RKO (cell line): ENCODE results near the gene ACOT7.
"Not testable (repeated sequence)": the region's sequence is repeated elsewhere in the genome, so short reads cannot be mapped to it uniquely, and the experiment has no call there.

Experiments
- DNase-seq: peaks from one replicate; pipeline ENCODE4 v3.0.0-alpha.2; 2016; ENCODE audit warnings: low spot score

Gene ACOT7

GRCh38 chr1:6310116-6310848 is 83.3 kb downstream of the ACOT7 start:
- no peak for DNase-seq

DNA sequence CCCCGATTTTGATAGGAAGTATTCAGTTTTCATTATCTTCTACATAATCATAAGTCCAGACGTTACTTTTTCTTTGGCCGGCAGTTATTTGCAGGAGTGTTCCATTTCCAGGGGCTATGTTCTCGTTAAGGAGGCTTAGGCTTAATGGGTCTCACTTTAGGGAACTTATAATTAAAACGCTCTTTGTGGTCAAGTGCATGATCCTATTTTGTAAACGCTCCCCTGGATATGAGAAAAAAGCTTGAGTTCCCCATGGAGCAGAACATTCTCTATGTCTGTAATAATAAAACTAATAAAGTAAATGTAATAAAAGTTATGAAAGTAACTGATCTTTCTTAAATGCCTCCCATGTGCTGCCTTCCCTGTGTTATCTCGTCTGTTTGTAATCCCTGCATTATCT is 84.0 kb downstream of the ACOT7 start:
- no peak for DNase-seq

GRCh38 chr1:6308449-6308848 is 85.1 kb downstream of the ACOT7 start:
- no peak for DNase-seq

DNA sequence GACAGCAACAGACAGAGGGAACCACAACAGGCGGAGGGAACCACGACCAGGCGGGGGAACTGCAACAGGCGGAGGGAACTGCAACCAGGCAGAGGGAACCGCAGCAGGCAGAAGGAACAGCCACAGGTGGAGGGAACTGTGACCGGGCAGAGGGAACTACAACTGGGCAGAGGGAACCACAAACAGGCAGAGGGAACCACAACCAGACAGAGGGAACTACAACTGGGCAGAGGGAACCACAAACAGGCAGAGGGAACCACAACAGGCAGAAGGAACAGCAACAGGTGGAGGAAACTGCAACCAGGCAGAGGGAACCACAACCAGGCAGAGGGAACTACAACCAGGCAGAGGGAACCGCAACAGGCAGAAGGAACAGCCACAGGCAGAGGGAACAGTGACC is 85.9 kb downstream of the ACOT7 start:
- not testable (repeated sequence) for DNase-seq

DNA sequence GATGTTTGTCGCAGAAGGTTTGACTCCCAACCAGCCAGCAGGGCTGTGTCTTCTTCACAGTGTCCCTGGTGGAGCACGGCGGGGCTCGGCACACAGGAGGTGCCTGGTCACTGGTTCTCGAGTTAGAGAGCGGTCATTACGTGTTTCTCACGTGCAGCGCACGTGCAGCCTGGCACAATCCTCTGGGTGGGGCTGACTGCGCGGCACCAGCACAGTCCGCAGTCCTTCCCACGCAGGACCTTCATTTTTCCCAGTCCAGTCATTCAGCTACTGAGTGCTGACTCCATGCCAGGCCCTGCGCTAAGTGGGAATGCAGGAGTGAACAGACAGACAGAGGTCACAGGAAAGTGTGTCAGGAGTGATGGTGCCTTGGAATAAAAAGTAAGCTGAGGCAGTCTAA is 86.5 kb downstream of the ACOT7 start:
- no peak for DNase-seq

GRCh38 chr1:6303397-6304012 is 90.1 kb downstream of the ACOT7 start:
- no peak for DNase-seq

GRCh38 chr1:6302568-6302967 is 91.0 kb downstream of the ACOT7 start:
- DNase-seq = no peak

GRCh38 chr1:6301526-6301925 is 92.0 kb downstream of the ACOT7 start:
- DNase-seq = peak; percentile 4

DNA sequence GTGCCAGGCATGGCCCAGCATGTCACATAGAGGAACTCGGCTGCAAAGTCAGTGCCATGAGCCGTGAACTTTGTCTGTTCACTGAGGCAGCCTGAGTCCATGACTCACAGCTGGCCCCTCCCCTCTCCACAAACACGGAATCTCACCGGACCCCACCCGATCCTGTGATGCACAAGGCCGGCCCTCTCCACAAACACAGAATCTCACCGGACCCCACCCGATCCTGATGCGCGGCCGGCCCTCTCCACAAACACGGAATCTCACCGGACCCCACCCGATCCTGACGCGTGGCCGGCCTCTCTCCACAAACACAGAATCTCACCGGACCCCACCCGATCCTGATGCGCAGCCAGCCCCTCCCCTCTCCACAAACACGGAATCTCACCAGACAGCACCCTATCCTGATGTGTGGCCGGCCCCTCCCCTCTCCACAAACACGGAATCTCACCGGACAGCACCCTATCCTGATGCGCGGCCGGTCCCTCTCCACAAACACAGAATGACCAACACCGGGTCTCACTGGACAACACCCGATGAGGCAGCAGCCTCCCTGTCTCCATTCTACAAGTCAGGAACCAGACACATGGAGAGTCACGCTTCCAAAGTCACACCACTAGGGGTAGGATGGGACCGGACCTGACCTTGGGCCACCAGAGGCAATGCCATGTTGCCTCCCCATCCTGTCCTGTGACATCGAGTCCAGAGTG is 93.1 kb downstream of the ACOT7 start:
- DNase-seq = no peak

DNA sequence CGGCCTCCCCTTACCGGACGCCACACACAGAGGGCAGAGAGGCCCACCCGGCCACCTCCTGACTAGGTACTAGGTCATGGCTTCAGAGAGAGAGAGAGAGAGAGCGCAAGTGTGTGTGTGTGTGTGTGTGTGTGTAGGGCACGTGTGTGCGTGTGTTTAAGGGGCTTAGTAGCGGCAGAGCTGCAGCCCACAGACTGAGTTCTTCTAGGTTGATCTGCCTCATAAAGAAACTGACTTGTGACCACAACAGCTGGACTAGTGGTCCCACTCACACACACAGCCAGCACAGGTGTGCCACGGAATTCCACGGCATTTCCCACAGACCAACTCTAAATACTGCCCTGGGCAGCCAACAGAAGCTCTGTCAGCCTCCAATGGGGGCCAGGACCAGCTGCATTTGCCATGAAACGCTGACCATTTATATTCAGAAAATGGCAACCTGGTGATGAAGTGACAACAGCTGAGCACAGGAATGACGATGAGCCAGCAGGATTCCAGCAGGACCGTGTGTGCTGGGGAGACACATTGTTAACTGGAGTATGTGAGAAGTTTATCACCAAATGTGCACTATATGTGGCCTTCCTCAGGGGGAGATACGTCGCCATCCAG is 93.9 kb downstream of the ACOT7 start:
- DNase-seq = no peak

DNA sequence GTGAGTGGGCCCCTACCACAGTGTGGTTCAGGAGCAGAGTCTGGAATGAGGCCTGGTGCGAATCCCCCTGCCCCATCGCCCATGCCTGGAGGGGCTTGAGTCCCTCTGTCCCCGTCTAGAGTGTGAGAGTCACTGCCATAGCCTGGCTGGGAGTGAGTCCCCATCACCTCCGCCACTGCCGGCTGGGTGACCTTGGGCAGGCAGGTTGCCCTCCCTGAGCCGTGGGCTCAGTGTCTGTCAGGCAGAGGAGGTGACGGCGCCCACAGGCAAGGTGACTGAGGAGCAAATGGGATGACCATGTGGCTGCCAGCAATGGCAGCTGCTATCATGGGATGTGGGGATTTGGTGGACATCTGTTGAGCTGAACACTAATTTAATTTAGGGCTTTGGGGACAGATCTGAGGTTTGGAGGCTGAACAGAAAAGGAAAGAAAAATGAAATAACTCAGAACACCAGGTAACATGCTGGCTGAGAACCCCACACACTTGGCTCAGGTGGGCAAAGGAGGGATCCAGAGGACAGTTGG is 94.6 kb downstream of the ACOT7 start:
- DNase-seq = no peak

- no peak for DNase-seq
Observed at GRCh38 chr1:6298530-6298929, 95.0 kb downstream of the ACOT7 start.

DNA sequence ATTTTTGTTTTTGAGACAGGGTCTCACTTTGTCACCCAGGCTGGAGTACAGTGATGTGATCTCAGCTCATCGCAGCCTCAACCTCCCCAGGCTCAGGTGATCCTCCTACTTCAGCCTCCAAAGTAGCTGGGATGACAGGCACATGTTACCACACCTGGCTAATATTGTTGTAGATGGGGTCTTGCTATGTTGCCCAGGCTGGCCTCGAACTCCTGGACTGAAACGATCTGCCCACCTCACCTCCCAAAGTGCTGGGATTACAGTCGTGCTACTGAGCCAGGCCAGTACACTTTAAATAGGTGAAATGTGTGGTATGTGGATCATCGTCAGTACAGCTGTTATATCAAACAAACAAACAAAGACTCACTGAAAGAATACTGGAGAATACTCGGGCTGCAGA is 97.7 kb downstream of the ACOT7 start:
- no peak for DNase-seq

GRCh38 chr1:6294890-6295556 is 98.5 kb downstream of the ACOT7 start:
- DNase-seq = no peak

DNA sequence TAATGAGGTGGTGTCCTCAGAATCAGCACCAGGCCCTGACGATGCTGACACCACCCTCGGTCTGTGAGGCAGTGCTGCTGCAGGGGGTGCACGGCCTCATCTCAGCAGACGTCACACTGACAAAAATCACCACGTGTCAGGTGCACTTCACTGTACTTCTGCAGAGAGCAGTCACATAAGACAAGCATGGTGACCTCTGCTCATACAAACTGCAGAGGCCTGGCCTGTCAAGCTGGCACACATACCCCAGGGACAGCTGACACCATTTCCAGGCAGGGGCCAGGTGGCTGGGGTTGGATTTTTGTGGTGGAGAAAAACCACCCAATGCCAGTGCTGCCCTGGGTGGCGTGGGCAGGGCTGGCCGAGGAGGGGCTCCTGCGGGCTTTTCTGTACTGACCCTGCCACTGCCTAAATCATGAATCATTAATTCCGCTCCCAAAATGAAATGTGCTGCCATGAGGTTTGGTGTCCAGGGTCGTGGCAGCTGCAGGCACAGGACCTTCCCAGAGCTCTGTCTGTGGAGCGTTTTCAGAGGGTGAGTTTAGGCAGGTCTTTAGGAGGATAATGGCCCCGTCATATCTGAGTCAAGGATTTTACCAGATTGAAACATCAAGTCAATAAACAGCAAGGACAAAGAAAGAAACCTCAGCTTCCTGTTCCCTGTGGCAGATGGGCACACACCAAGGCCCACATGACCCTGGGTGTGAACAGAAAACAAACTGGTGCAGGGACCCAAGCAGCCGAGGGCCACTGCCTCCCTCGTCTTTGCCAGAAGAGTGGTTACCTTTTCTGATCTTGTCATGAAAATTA is 99.3 kb downstream of the ACOT7 start:
- no peak for DNase-seq

GRCh38 chr1:6292102-6292501 is 101.5 kb downstream of the ACOT7 start:
- DNase-seq = no peak

- DNase-seq = no peak
Observed at GRCh38 chr1:6288665-6289064, 104.9 kb downstream of the ACOT7 start.

- DNase-seq = no peak
Observed at GRCh38 chr1:6288026-6288425, 105.5 kb downstream of the ACOT7 start.

DNA sequence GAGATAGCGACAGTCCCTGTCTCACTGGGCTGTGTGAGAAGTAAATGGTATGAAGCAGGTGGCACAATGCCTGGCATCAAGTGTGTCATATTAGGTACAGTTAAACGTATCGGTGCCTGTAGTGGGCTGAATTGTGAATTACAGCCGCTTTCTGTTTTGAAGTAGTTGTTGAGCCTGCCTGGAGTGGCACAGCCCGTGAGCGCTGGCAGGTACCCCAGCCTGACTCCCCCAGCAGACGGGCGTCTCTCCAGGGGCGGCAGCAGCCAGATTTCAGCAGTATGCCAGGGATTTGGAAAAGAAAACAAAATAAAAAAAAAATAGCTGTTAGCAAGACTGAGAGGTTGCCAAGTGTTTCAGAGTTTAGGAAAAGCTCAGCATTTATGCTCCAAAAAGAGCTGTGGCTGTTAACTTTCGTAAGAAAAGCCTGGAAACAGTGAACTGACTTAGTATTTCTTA is 106.1 kb downstream of the ACOT7 start:
- DNase-seq = no peak

- DNase-seq = no peak
Observed at GRCh38 chr1:6287029-6287428, 106.5 kb downstream of the ACOT7 start.

GRCh38 chr1:6286266-6286665 is 107.3 kb downstream of the ACOT7 start:
- no peak for DNase-seq
